Measurements from ENCODE around the gene HS2ST1.
"Not testable (repeated sequence)": the region's sequence is repeated elsewhere in the genome, so short reads cannot be mapped to it uniquely, and the experiment has no call there.

Gene HS2ST1

GRCh38 chr1:86938855-86939254 lies 24.4 kb downstream of the HS2ST1 start:
- Mint-ChIP-seq H3K4me3 (no peak overlapping the region), H3K9me3 (no peaks in the 10 kb centered on the region), H3K27me3 (no peaks in the 10 kb centered on the region), H3K27ac (no peak overlapping the region), H3K36me3 (no peaks in the 10 kb centered on the region), H3K4me1 (peaks cover under 1% of the 10 kb centered on the region)
- DNase-seq, result no peak
- CTCF ChIA-PET, result interaction anchor here (0.8 kb wide), 1 partner anchor 145 kb away, joined by 4 read pairs; no protein-coding TSS in a partner anchor

- CTCF ChIA-PET, result interaction anchor here (0.8 kb wide), 1 partner anchor 144 kb away, joined by 4 read pairs; no protein-coding TSS in a partner anchor
- H3K27ac Mint-ChIP-seq, result no peak overlapping the region
- no peak for DNase-seq
- no peak overlapping the region for H3K4me3 Mint-ChIP-seq
- H3K27me3 Mint-ChIP-seq, result no peaks in the 10 kb centered on the region
- H3K9me3 Mint-ChIP-seq, result no peaks in the 10 kb centered on the region
- no peaks in the 10 kb centered on the region for H3K4me1 Mint-ChIP-seq
- H3K36me3 Mint-ChIP-seq, result no peaks in the 10 kb centered on the region
These were observed 25.0 kb downstream of the HS2ST1 start for GRCh38 chr1:86939406-86939805.

GRCh38 chr1:86940599-86940998 lies 26.2 kb downstream of the HS2ST1 start:
- no peak for DNase-seq
- Mint-ChIP-seq H3K4me3 (no peak overlapping the region), H3K27ac (no peak overlapping the region), H3K27me3 (no peaks in the 10 kb centered on the region), H3K4me1 (no peaks in the 10 kb centered on the region), H3K9me3 (no peaks in the 10 kb centered on the region), H3K36me3 (no peaks in the 10 kb centered on the region)
- CTCF ChIA-PET, result interaction anchor here (1.2 kb wide), 1 partner anchor 43 kb away, joined by 3 read pairs; no protein-coding TSS in a partner anchor

GRCh38 chr1:86942042-86942441 lies 27.6 kb downstream of the HS2ST1 start:
- no peaks in the 10 kb centered on the region for H3K27me3 Mint-ChIP-seq
- CTCF ChIA-PET, result interaction anchor here (1.2 kb wide), 1 partner anchor 44 kb away, joined by 3 read pairs; no protein-coding TSS in a partner anchor
- no peaks in the 10 kb centered on the region for H3K4me1 Mint-ChIP-seq
- DNase-seq, result no peak
- H3K9me3 Mint-ChIP-seq, result no peaks in the 10 kb centered on the region
- H3K36me3 Mint-ChIP-seq, result no peaks in the 10 kb centered on the region
- no peak overlapping the region for H3K27ac Mint-ChIP-seq
- no peak overlapping the region for H3K4me3 Mint-ChIP-seq

GRCh38 chr1:86942743-86943142 lies 28.3 kb downstream of the HS2ST1 start:
- CTCF ChIA-PET, result no interaction called here
- H3K27me3 Mint-ChIP-seq, result no peaks in the 10 kb centered on the region
- H3K4me3 Mint-ChIP-seq, result no peak overlapping the region
- H3K36me3 Mint-ChIP-seq, result no peaks in the 10 kb centered on the region
- H3K9me3 Mint-ChIP-seq, result no peaks in the 10 kb centered on the region
- no peaks in the 10 kb centered on the region for H3K4me1 Mint-ChIP-seq
- DNase-seq, result no peak
- H3K27ac Mint-ChIP-seq, result no peak overlapping the region

- Mint-ChIP-seq H3K4me3 (no peak overlapping the region), H3K9me3 (no peaks in the 10 kb centered on the region), H3K27me3 (no peaks in the 10 kb centered on the region), H3K4me1 (no peaks in the 10 kb centered on the region), H3K36me3 (no peaks in the 10 kb centered on the region), H3K27ac (no peak overlapping the region)
- DNase-seq, result no peak
- CTCF ChIA-PET, result interaction anchor here (0.6 kb wide), 1 partner anchor 76 kb away, joined by 3 read pairs; no protein-coding TSS in a partner anchor
These were observed 33.8 kb downstream of the HS2ST1 start for GRCh38 chr1:86948212-86948611.

- Mint-ChIP-seq H3K27ac (no peak overlapping the region), H3K27me3 (no peaks in the 10 kb centered on the region), H3K4me3 (no peak overlapping the region), H3K4me1 (no peaks in the 10 kb centered on the region), H3K36me3 (no peaks in the 10 kb centered on the region), H3K9me3 (no peaks in the 10 kb centered on the region)
- DNase-seq, result no peak
- CTCF ChIA-PET, result no interaction called here
These were observed 36.4 kb downstream of the HS2ST1 start for GRCh38 chr1:86950712-86951419.

- CTCF ChIA-PET, result no interaction called here
- Mint-ChIP-seq H3K27me3 (no peaks in the 10 kb centered on the region), H3K36me3 (no peaks in the 10 kb centered on the region), H3K4me3 (no peak overlapping the region), H3K27ac (no peak overlapping the region), H3K9me3 (no peaks in the 10 kb centered on the region), H3K4me1 (no peaks in the 10 kb centered on the region)
- DNase-seq, result no peak
These were observed 37.0 kb downstream of the HS2ST1 start for GRCh38 chr1:86951430-86951829.

- CTCF ChIA-PET, result no interaction called here
- Mint-ChIP-seq H3K4me1 (no peaks in the 10 kb centered on the region), H3K27me3 (no peaks in the 10 kb centered on the region), H3K4me3 (no peak overlapping the region), H3K9me3 (no peaks in the 10 kb centered on the region), H3K36me3 (no peaks in the 10 kb centered on the region), H3K27ac (no peak overlapping the region)
- no peak for DNase-seq
These were observed 38.7 kb downstream of the HS2ST1 start for GRCh38 chr1:86953167-86953566.

GRCh38 chr1:86955678-86956077 lies 41.2 kb downstream of the HS2ST1 start:
- H3K4me1 Mint-ChIP-seq, result no peaks in the 10 kb centered on the region
- H3K9me3 Mint-ChIP-seq, result no peaks in the 10 kb centered on the region
- no peak overlapping the region for H3K27ac Mint-ChIP-seq
- DNase-seq, result no peak
- H3K36me3 Mint-ChIP-seq, result no peaks in the 10 kb centered on the region
- H3K27me3 Mint-ChIP-seq, result no peaks in the 10 kb centered on the region
- no peak overlapping the region for H3K4me3 Mint-ChIP-seq
- CTCF ChIA-PET, result no interaction called here

GRCh38 chr1:86956221-86956620 lies 41.8 kb downstream of the HS2ST1 start:
- Mint-ChIP-seq H3K4me3 (no peak overlapping the region), H3K36me3 (no peaks in the 10 kb centered on the region), H3K27me3 (no peaks in the 10 kb centered on the region), H3K9me3 (no peaks in the 10 kb centered on the region), H3K27ac (no peak overlapping the region), H3K4me1 (no peaks in the 10 kb centered on the region)
- CTCF ChIA-PET, result no interaction called here
- DNase-seq, result no peak

- DNase-seq, result no peak
- Mint-ChIP-seq H3K9me3 (no peaks in the 10 kb centered on the region), H3K4me3 (no peak overlapping the region), H3K27me3 (no peaks in the 10 kb centered on the region), H3K36me3 (no peaks in the 10 kb centered on the region), H3K27ac (no peak overlapping the region), H3K4me1 (no peaks in the 10 kb centered on the region)
- CTCF ChIA-PET, result no interaction called here
These were observed 42.8 kb downstream of the HS2ST1 start for GRCh38 chr1:86957221-86957620.

- H3K36me3 Mint-ChIP-seq, result no peaks in the 10 kb centered on the region
- H3K27ac Mint-ChIP-seq, result no peak overlapping the region
- no peak overlapping the region for H3K4me3 Mint-ChIP-seq
- CTCF ChIA-PET, result no interaction called here
- H3K4me1 Mint-ChIP-seq, result no peaks in the 10 kb centered on the region
- H3K27me3 Mint-ChIP-seq, result no peaks in the 10 kb centered on the region
- no peak for DNase-seq
- H3K9me3 Mint-ChIP-seq, result no peaks in the 10 kb centered on the region
These were observed 46.1 kb downstream of the HS2ST1 start for GRCh38 chr1:86960548-86960947.

GRCh38 chr1:86963841-86964240 lies 49.4 kb downstream of the HS2ST1 start:
- not testable (repeated sequence) for DNase-seq, H3K4me1 Mint-ChIP-seq, H3K27me3 Mint-ChIP-seq, H3K4me3 Mint-ChIP-seq, H3K36me3 Mint-ChIP-seq, H3K27ac Mint-ChIP-seq, H3K9me3 Mint-ChIP-seq
- CTCF ChIA-PET, result interaction anchor here (1.3 to 1.7 kb wide), 2 partner anchors 11 to 130 kb away, joined by 3 to 7 read pairs; no protein-coding TSS in a partner anchor

GRCh38 chr1:86965012-86965826 lies 50.8 kb downstream of the HS2ST1 start:
- H3K9me3 Mint-ChIP-seq, result no peaks in the 10 kb centered on the region
- peak; percentile 23 for DNase-seq
- H3K27me3 Mint-ChIP-seq, result no peaks in the 10 kb centered on the region
- H3K27ac Mint-ChIP-seq, result no peak overlapping the region
- CTCF ChIA-PET, result interaction anchor here (0.7 to 2.5 kb wide), 8 partner anchors 9 to 220 kb away, joined by 3 to 8 read pairs (median 3); no protein-coding TSS in a partner anchor
- no peaks in the 10 kb centered on the region for H3K4me1 Mint-ChIP-seq
- no peaks in the 10 kb centered on the region for H3K36me3 Mint-ChIP-seq
- no peak overlapping the region for H3K4me3 Mint-ChIP-seq

Measured in activated naive CD4-positive, alpha-beta T cell treated with anti-CD3 and anti-CD28 coated beads, Interleukin-2, amount 10 ng/mL, durations not matched to agents 7 days and 5 days (primary cell).